Cerebellar nuclear complex (tissue), 1 donor: ENCODE measurements around the gene MICA.
"Not testable (repeated sequence)": the region's sequence is repeated elsewhere in the genome, so short reads cannot be mapped to it uniquely, and the experiment has no call there.

Source experiments
- DNase-seq, 2 experiments: peaks; one replicate each; lab custom pipeline; 2025; lab: John Stamatoyannopoulos, UW

The MICA gene

GRCh38 chr6:31414148-31414770 is 10.9 kb downstream of the MICA start:
- DNase-seq = not testable (repeated sequence)

GRCh38 chr6:31414771-31415265 is 11.4 kb downstream of the MICA start:
- no peak for DNase-seq

GRCh38 chr6:31416394-31417014 is 13.1 kb downstream of the MICA start:
- DNase-seq = no peak

- no peak for DNase-seq
Observed at GRCh38 chr6:31418251-31418650, 14.9 kb downstream of the MICA start.

GRCh38 chr6:31419842-31420241 is 16.4 kb downstream of the MICA start:
- no peak for DNase-seq

GRCh38 chr6:31420546-31420945 is 17.2 kb downstream of the MICA start:
- DNase-seq = no peak

- no peak for DNase-seq
Observed at GRCh38 chr6:31422587-31422986, 19.2 kb downstream of the MICA start.

- DNase-seq = no peak
Observed at GRCh38 chr6:31423550-31423949, 20.2 kb downstream of the MICA start.

GRCh38 chr6:31426395-31427354 is 23.3 kb downstream of the MICA start:
- DNase-seq = no peak

GRCh38 chr6:31430449-31430848 is 27.1 kb downstream of the MICA start:
- DNase-seq = no peak

- not testable (repeated sequence) for DNase-seq
Observed at GRCh38 chr6:31435051-31435450, 31.7 kb downstream of the MICA start.

GRCh38 chr6:31438222-31438621 is 34.8 kb downstream of the MICA start:
- DNase-seq = no peak

- DNase-seq = no peak
Observed at GRCh38 chr6:31438677-31439076, 35.3 kb downstream of the MICA start.

GRCh38 chr6:31441365-31442267 is 38.2 kb downstream of the MICA start:
- DNase-seq = peak in 1 of 2 experiments; percentile 1

- no peak for DNase-seq
Observed at GRCh38 chr6:31446481-31446880, 43.1 kb downstream of the MICA start.

- not testable (repeated sequence) for DNase-seq
Observed at GRCh38 chr6:31446999-31447789, 43.8 kb downstream of the MICA start.

GRCh38 chr6:31450751-31451150 is 47.4 kb downstream of the MICA start:
- DNase-seq = no peak

GRCh38 chr6:31452859-31453258 is 49.5 kb downstream of the MICA start:
- DNase-seq = no peak

- no peak for DNase-seq
Observed at GRCh38 chr6:31453259-31453658, 49.9 kb downstream of the MICA start.

GRCh38 chr6:31459864-31460263 is 56.5 kb downstream of the MICA start:
- DNase-seq = not testable (repeated sequence)
